ENCODE measurements around the gene ROBO1. TPM values are rescaled to one million over a fixed set of nuclear protein-coding genes. Genes with fewer than 3 reads are reported as not detected.

ROBO1 gene
- polyA plus RNA-seq, 1 experiment: 33.9 TPM

- no peaks in the 10 kb centered on the region for H3K27me3 ChIP-seq (ENCODE audit: control insufficient read depth, insufficient read depth, low read length)
- ChIA-PET CTCF (no interaction called here), POLR2A (no interaction called here)
- DNase-seq (ENCODE audit: low read depth): no peak
- H3K4me3 ChIP-seq (ENCODE audit: low read depth, low read length): no peak overlapping the region
- no peak for TF ChIP-seq CTCF (IDR thresholded peaks at IDR 0.05; ENCODE audit: insufficient read depth, low read depth, low read length)
- H3K36me3 ChIP-seq (ENCODE audit: control insufficient read depth, insufficient read depth, low read length): no peaks in the 10 kb centered on the region
Measured at GRCh38 chr3:78927759-78928158, 840.0 kb downstream of the ROBO1 start.

GRCh38 chr3:78926523-78926922 is 841.3 kb downstream of the ROBO1 start:
- POLR2A ChIA-PET: no interaction called here
- no peak overlapping the region for H3K4me3 ChIP-seq (ENCODE audit: low read depth, low read length)
- no peak for TF ChIP-seq CTCF (IDR thresholded peaks at IDR 0.05; ENCODE audit: insufficient read depth, low read depth, low read length)
- no peaks in the 10 kb centered on the region for H3K27me3 ChIP-seq (ENCODE audit: control insufficient read depth, insufficient read depth, low read length)
- no peak for DNase-seq (ENCODE audit: low read depth)
- CTCF ChIA-PET: no interaction called here
- no peaks in the 10 kb centered on the region for H3K36me3 ChIP-seq (ENCODE audit: control insufficient read depth, insufficient read depth, low read length)

GRCh38 chr3:78924711-78925110 is 843.1 kb downstream of the ROBO1 start:
- Histone ChIP-seq H3K4me3 (ENCODE audit: low read depth, low read length) (no peak overlapping the region), H3K27me3 (ENCODE audit: control insufficient read depth, insufficient read depth, low read length) (no peaks in the 10 kb centered on the region), H3K36me3 (ENCODE audit: control insufficient read depth, insufficient read depth, low read length) (no peaks in the 10 kb centered on the region)
- no peak for DNase-seq (ENCODE audit: low read depth)
- CTCF ChIA-PET: no interaction called here
- POLR2A ChIA-PET: no interaction called here
- no peak for TF ChIP-seq CTCF (IDR thresholded peaks at IDR 0.05; ENCODE audit: insufficient read depth, low read depth, low read length)

- Histone ChIP-seq H3K27me3 (ENCODE audit: control insufficient read depth, insufficient read depth, low read length) (no peaks in the 10 kb centered on the region), H3K4me3 (ENCODE audit: low read depth, low read length) (no peak overlapping the region), H3K36me3 (ENCODE audit: control insufficient read depth, insufficient read depth, low read length) (no peaks in the 10 kb centered on the region)
- ChIA-PET POLR2A (no interaction called here), CTCF (no interaction called here)
- TF ChIP-seq CTCF (IDR thresholded peaks at IDR 0.05; ENCODE audit: insufficient read depth, low read depth, low read length): no peak
- DNase-seq (ENCODE audit: low read depth): peak; percentile 36
Measured at GRCh38 chr3:78919021-78919755, 848.6 kb downstream of the ROBO1 start.

GRCh38 chr3:78918361-78919020 is 849.3 kb downstream of the ROBO1 start:
- TF ChIP-seq CTCF (IDR thresholded peaks at IDR 0.05; ENCODE audit: insufficient read depth, low read depth, low read length): no peak
- CTCF ChIA-PET: no interaction called here
- no peaks in the 10 kb centered on the region for H3K27me3 ChIP-seq (ENCODE audit: control insufficient read depth, insufficient read depth, low read length)
- H3K4me3 ChIP-seq (ENCODE audit: low read depth, low read length): no peak overlapping the region
- POLR2A ChIA-PET: no interaction called here
- no peaks in the 10 kb centered on the region for H3K36me3 ChIP-seq (ENCODE audit: control insufficient read depth, insufficient read depth, low read length)
- no peak for DNase-seq (ENCODE audit: low read depth)

Data from BJ (cell line).